Activated CD8-positive, alpha-beta memory T cell treated with anti-CD3 and anti-CD28 coated beads, Interleukin-2, amount 50 U/mL, for 24 hours (primary cell): Measurements from ENCODE around the gene TRIP10.
"Not testable (repeated sequence)": the region's sequence is repeated elsewhere in the genome, so short reads cannot be mapped to it uniquely, and the experiment has no call there.

Experiments
- DNase-seq: peaks from one replicate; pipeline ENCODE4 v3.0.0-alpha.2; 2020; ENCODE audit errors: extremely low read depth

TRIP10 gene

DNA sequence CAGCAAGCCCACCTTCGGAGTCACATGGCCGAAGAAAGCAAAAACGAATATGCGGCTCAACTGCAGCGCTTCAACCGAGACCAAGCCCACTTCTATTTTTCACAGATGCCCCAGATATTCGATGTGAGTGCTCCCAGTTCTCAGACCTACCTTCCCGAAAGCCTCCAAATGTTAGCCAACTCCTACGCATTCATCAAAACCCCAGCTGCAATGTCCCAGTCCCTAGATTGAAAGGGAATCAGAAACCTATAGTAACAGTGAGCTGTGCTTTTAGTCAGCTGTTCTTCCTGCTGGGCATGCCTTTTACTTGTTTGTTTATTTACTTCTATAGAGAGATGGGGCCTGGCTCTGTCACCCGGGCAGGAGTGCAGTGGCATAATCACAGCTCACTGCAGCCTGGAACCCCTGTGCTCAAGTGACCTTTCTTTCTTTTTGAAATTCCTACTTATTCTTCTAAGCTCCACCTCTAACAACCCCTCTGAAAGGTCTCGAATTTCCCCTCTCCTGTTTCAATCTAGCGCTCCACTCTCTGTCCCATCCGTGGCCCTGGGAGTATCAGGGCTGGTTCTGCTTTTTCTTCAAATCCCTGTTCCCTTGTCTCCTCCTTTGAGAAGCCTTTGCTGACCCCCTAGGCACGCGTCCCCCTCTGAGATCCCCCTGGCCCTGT lies 4.4 kb downstream of the TRIP10 start:
- DNase-seq = no peak

DNA sequence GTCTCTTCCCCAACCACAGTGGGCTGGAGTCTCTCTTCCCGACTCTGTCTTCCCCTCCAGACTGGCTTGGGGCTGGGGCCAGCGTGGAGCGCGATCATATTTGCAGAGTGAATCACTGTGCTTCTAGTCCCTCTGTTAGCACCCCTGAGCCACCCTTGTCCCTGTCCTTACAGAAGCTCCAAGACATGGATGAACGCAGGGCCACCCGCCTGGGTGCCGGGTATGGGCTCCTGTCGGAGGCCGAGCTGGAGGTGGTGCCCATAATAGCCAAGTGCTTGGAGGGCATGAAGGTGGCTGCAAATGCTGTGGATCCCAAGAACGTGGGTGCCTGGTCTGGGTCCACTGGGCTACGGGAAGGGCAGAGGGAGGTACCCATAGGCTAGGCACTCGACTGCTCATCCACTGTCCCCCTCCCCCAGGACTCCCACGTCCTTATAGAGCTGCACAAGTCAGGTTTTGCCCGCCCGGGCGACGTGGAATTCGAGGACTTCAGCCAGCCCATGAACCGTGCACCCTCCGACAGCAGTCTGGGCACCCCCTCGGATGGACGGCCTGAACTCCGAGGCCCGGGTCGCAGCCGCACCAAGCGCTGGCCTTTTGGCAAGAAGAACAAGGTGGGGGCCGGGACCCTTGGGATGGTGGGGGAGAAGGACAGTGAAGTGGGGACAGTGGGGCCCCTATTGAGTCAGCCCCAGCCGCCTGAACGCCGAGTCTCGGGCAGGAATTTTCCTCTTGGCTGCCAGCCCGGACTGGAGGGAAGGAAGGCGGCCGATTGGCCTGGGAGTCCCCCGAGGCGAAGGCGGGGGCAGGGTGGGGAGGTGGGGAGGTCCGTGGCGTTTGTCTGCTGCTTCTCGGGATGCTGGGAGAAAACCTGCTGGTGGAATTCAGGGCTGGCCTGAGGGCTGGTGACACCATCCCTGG lies 5.2 kb downstream of the TRIP10 start:
- no peak for DNase-seq

DNA sequence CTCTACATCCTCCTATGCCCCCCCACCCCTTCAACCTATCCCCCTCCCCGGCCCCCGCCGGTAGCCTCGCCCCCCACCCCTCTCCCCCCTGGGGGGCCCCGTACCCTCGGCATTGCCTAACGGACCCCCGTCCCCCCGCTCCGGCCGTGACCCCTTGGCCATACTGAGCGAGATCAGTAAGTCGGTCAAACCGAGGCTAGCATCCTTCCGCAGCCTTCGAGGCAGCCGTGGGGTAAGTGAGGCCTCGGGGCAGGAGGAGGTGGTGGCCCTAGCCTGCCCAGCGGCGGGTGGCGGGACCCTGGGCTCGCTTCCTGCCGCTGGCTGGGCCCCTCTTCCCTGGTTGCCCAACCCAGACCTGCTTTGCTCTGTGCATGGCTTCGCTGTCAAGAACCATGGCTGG lies 6.5 kb downstream of the TRIP10 start:
- DNase-seq = no peak

DNA sequence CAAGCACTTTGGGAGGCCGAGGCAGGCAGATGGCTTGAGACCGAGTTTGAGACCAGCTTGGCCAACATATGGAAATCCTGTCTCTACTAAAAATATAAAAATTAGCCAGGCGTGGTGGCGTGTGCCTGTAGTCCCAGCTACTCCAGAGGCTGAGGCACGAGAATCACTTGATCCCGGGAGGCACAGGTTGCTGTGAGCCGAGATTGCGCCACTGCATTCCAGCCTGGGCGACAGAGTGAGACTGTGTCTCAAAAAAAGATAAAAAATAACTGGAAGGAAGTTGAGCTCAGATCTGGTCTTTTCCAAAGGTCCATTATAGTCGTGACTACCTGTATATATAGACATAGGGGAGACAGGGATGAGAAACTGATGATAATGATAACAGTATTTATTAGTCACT lies 9.1 kb downstream of the TRIP10 start:
- not testable (repeated sequence) for DNase-seq

DNA sequence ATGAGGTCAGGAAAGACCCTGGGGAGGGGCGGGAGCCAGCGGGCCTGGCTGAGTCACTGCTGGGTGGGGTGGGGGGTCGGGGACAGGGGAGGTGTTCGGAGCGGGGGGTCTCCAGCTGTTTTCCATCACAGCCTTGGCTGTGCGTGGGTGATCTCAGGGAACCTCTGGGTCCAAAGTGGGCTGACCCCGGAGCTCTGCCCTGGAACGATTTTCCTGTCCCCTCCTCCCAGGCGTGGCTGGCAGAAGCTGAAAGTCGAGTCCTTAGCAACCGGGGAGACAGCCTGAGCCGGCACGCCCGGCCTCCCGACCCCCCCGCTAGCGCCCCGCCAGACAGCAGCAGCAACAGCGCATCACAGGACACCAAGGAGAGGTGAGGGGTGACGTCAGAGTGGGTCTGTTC lies 10.6 kb downstream of the TRIP10 start:
- DNase-seq = no peak

DNA sequence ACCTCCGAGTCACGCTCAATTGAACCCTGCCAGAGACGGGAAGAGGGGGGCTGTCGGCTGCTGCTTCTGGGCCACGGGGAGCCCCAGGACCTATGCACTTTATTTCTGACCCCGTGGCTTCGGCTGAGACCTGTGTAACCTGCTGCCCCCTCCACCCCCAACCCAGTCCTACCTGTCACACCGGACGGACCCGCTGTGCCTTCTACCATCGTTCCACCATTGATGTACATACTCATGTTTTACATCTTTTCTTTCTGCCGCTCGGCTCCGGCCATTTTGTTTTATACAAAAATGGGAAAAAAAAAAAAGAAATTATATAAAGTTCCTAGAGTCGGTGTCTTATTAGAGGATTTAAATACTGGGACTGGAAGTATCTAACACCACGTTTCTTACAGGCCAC lies 11.7 kb downstream of the TRIP10 start:
- no peak for DNase-seq

DNA sequence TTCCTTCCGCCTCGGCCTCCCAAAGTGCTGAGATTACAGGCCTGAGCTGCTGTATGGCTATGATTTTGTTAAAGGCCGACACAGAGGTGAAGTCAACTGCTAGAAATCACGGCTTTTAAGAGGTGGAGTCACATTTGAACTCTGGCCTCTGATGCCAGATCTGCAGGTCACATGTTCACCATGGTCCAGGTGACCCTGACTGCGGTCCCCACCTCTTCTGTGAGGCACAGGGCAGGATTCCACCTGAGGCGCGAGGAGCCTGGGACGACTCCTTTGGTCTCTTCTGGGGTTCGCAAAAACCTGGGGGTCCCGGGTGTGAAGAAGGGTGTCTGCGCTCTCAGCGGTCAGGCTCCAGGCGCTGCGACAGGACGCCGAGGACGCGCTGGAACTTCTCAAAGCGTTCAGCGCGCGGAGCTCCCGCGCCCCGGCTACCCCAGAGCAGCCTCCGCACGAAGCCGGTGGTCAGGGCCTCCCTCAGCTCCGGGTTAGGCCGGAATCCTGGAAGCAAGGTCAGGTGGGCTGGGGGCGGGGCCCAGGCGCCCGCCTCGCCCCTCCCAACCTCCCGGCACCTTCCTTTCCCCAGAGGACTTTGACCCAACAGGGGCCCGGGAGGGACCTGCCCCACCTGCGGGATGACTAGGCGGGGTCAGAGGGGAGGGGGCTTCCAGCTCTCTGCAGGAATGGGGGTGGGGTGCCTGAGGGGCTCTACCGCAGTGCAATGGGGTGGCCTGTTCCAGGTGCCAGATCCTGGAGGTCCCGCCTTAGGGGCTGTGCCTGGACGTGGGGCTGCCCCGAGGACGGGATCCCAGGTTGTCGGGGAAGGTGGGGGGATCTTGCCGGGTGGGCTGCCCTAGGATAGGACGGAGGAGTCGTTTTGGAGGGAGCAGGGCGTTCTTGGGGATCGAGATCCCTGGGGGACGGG lies 13.0 kb downstream of the TRIP10 start:
- DNase-seq = no peak

DNA sequence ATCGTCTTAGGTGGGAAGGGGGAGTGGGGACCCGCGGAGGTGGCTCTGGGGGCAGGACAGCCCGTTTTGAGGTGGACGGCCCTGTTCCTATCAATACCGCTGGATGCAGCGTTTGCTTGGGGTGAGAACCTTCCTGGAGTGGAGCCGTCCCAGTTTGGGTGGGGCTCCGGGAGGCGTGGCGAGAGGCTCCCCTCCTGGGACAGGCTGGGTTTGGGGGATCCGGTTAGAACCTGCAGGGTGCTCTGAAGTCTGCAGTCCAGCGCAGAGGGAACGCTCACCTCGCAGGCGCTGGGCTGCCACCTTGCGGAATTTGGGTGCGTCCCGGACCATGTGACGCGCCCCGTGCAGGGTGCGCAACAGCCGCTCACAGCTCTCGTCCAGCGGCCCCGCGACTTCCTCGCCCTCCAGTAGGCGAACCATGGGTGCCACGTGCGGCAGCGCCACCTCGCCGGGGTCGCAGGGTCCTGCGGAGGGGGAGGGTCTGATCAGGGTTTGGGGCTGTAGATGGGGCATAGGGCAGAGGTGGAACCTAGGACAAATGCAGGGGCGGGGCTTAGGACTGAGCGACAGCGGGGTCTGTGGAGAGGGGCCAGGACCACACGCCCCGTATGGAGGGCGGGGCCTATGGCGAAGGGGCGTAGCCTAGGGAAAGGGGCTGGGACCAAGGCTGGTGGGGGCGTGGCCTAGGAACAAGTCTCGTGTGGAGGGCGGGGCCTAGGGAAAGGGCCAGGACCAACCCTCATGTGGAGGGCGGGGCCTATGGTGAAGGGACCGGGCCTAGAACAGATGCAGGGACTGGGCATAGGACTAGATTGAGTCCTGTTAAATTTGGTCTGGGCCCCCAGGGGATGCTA lies 13.9 kb downstream of the TRIP10 start:
- peak; percentile 72 for DNase-seq

DNA sequence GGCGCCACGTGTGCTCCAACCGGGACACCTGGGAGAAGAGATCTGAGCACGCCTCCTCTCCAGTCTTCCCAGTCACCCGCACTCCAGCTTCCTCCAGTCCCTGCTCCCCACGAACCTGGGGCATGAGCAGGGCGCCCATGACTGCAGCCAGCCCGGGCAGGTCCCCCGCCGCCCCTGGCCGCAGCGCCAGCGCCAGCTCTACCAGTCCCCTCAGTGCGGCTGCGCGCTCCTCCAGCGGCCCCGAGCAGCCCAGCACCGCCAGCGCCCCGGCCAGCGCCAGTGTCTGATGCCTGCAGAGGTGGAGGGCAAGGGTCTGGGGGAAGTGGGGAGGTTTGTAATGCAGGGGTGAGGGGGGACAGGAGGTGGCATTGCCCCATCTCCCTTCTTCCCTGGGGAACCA lies 14.7 kb downstream of the TRIP10 start:
- no peak for DNase-seq

DNA sequence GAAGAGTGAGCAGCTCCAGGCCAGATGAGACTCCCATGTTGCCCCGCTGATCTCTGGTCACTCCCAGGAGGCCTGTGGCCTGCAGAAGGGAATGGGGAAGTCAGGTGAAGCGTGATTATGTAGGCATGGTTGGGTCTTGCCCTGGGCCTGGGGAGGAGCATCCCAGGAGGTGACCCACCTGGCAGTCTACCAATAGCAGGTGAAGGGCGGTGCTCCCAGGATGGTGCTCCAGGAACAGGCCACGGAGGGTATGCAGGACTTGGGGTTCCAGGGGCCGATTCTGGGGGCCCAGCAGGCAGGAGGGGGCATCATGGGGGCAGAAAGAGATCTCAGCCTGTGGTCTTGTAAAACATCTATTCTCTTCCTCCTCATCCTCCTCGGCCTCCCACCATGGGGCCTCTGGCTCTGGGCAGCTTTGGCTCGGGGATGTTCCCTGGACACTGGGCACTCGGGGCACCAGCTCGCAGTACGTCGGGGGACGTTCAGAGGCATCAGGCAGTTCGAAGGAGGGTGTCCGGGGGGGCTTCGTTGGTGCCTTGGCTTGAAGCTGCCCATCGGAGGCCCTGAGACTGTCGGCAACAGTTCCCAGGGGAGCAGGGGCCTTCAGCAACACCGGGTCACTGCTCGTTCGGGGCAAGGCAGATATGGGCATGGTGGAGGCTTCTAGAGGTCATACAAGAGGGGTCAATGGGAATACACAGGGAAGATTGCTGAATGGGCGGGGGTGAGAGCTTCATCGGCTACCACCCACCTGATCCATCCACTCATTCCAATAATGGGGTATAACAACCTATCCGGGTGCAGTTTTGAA lies 15.4 kb downstream of the TRIP10 start:
- no peak for DNase-seq

DNA sequence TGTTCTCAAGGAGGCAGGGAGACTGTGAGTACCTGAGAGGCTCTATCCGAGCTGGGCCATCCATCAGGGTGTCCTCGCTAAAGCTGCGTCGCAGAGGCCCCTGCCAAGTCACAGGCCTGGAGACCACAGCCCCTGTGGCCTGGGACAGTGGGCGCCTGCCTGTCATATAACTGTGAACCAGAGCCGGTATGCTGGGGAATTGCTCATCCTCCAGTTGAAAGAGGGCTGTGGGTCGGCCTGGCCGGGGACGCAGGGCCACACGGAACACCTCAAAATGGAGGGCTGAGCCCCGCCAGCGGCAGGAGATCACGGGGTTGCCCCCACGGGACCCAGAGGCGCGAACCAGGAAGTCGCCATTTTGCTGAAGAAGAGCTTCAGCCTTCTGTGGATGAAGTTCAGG lies 21.1 kb downstream of the TRIP10 start:
- no peak for DNase-seq

DNA sequence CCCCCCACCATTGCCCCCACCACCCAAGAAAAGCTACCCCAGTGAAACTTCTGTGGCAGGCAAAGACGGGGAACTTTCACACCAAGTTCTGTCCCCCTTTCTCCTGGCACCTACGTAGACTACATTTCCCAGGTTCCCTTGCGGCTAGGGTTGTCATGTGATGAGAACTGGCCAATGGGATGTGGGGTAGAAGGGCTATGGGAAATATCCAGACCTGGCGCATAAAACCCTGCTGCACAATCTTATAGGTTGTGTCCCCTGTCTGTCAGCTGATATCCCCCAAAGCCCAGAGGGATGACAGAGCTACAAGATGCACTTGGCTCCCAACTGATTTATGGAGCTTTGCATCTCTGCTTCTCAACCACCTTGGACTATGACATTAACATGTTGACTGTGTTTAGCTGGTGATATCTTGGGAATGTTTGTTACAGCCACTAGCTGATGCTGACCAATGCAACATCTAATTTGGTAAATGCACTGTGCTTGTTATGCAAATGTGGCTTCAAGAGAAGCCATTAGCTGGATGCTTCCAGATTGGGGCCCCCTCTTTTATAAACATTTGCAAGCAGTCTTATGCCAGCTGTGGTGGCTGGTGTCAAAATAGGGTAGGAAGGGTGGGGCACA lies 21.7 kb downstream of the TRIP10 start:
- DNase-seq = no peak

DNA sequence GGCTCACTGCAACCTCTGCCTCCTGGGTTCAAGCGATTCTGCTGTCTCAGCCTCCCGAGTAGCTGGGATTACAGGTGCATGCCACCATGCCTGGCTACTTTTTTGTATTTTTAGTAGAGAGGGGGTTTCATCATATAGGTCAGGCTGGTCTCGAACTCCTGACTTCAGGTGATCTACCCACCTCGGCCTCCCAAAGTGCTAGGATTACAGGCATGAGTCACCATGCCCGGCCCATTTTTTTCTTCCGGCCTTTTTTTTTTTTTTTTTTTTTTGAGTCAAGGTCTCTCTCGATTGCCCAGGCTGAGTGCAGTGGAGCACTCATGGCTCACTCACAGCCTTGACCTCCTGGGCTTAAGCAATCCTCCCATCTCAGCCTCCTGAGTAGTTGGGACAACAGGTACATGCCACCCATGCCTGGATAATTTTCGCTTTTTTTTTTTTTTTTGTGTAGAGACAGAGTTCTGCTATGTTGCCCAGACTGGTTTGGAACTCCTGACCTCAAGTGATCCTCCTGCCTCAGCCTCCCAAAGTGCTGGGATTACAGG lies 22.8 kb downstream of the TRIP10 start:
- not testable (repeated sequence) for DNase-seq

DNA sequence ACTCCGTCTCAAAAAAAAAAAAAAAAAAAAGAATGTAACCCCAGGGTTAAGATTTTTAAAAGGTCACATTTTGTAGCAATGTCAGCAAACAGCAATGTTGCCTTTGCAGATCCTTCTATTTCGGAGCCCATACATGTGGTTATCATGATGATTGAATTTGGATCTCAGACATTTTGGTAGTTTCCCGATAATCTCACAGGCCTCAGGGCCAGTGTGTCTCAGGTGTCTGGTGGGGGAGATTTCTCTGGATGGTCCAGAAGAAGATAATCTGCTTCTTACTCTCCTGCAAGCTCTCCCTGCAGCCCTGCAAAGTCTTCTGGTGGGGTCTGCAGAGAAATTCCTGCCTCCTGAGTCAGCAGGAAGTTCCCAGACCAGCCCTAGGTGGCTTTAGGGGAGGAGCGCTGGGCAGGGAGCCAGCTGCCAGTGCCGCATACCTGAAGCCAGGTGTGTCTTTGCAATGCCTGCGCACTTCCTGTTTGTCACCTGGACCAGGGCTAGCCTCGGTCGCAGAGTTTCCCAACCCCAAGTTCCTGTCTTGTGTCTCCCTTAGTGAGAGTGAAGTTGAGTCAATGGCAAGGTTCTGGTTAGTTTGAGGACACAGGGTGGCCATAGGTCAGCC lies 26.4 kb downstream of the TRIP10 start:
- no peak for DNase-seq

DNA sequence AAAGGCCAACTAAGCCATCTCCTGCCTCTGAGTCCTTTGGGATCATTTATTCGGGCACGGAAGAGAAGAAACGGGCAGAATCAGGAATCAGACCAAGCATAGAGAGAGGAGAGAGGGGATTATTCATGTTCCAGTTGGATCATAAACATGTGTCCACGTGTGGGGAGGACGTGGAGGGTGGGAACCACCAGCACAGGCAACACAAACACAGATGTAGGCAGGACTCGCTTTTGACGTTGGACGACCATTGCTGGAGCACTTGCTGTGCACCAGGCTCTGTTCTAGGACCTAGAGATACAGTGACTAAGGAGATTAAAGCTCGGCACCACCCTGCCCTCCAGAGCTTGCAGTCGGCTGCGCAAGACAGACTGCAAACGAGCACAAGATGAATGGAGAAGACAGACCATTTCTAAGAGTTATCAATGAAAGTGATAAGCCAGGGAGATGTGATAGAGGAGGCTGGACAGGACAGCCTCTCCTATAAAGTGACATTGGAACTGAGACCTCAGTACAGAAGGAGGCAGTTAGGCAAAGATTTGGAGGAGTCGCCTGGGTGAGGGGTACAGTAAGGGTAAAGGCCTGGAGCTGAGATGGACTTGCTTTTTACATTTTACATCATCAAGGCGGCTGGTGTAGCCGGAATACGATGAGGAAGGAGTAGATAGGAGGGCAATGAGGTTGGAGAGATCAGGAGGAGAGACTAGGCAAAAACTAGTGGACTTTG lies 27.0 kb downstream of the TRIP10 start:
- no peak for DNase-seq

DNA sequence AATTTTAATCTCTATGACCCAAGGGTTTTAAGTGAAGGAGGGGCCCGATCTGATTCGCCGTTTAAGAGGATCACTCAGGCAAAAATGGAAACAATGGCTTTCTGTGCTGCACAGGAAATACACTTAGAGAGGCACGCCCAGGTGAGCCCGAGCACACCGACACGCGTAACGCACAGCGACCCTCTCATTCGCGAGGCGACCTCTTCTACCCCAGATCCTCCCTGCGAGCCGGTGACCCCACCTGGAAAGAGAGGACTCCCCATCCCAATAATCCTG lies 27.5 kb downstream of the TRIP10 start:
- DNase-seq = no peak

DNA sequence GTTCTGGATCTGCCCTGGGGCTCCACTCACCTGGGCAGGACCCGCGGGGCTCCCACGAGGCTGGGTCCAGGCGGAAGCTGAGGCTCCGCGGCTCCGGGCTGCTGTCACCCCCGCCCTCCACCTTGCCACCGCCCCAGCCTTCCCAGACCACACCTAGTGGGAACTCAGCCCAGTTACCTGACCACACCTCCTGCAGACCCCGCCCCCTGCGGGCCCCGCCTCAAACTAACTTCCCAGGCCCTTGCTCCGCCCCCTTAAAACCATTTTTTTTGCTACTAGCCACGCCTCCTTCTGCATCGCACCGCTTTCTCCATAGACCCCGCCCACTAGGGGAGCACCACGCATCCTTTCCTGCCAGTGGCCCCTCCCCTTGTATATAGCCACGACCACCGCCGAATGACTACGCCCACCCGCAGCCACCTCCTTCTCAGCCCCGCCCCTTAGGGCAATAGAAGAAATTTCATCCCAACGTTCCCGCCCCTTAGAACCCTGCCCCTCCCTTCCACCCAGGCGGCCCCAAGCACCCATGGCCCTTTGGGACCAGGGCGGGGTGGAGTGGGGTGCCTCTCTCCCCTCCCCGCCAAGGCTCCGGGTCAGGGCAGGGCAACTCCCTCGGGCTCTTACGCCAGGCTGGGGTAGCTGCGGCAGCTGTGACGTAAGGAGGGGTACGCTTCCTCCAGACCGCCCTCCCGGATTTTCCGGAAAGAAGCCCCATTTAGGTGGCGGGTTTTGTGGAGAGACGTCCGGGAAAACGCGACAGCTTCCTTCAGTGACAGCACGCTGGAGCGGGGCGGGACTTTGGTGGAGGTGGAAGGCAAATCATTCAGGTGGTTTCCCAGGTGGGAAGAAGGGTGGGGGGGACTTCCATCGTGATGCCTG lies 28.1 kb downstream of the TRIP10 start, which contains the start of gene SH2D3A:
Gene SH2D3A, minus strand, starts transcription at position 79 of the 879 bp plus-strand sequence. CDS start 3,687 bp downstream, outside the sequence.
- peak; percentile 85 for DNase-seq
